ENCODE data around the gene RNF113A.

RNF113A gene

DNA sequence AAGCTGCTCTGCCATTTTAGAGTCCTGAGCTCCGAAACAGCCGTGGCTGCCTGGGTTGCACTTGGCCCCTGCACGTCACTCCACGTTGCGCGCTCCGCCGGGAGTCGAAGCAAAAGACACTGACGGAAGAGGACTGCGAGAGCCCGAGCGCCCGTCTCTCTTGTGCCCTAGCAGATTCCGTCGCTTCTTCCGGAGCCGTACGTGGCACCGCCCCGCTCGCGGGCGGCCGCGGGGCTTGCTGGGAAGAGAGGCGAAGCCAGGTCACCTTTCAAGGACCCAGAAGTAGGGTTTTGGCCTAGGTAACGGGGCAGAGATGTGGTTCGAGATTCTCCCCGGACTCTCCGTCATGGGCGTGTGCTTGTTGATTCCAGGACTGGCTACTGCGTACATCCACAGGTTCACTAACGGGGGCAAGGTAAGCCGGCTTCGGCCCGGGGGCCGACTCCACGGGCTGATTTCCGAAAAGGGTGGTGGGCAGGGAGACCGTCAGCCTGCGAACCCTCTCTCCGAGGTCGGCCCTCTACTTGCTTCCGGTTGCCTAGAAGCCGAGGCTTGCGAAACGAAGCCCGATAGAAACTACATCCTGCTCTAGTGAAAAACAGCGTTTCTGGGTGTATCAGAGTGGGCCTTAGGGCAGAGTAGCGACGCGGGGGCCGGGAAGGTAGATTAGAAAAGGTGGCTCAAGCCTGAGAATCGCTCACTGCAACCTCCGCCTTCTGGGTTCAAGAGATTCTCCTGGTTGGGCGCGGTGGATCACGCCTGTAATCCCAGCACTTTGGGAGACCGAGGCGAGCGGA, at the start of gene RNF113A, which contains the start of gene NDUFA1:
RNF113A (minus strand) TSS at position 135 of the 797 bp plus-strand sequence; CDS start at position 15, 120 bp downstream.
NDUFA1 (plus strand) TSS at position 234 of the 797 bp plus-strand sequence; CDS start at position 314, 80 bp downstream.
- peak; percentile 96 for ATAC-seq
- TF ChIP-seq ARNTL (CRISPR knock-in tag; IDR thresholded peaks at IDR 0.05; ENCODE audit: borderline replicate concordance, low read depth) (no peak), POU6F1 (CRISPR knock-in tag; IDR thresholded peaks at IDR 0.05; ENCODE audit: borderline replicate concordance, low read depth) (no peak), TSHZ2 (CRISPR knock-in tag; IDR thresholded peaks at IDR 0.05) (no peak), OSR1 (CRISPR knock-in tag; IDR thresholded peaks at IDR 0.05) (no peak), ZC3H10 (CRISPR knock-in tag; IDR thresholded peaks at IDR 0.05) (no peak), ESRRG (CRISPR knock-in tag; IDR thresholded peaks at IDR 0.05) (no peak)

DNA sequence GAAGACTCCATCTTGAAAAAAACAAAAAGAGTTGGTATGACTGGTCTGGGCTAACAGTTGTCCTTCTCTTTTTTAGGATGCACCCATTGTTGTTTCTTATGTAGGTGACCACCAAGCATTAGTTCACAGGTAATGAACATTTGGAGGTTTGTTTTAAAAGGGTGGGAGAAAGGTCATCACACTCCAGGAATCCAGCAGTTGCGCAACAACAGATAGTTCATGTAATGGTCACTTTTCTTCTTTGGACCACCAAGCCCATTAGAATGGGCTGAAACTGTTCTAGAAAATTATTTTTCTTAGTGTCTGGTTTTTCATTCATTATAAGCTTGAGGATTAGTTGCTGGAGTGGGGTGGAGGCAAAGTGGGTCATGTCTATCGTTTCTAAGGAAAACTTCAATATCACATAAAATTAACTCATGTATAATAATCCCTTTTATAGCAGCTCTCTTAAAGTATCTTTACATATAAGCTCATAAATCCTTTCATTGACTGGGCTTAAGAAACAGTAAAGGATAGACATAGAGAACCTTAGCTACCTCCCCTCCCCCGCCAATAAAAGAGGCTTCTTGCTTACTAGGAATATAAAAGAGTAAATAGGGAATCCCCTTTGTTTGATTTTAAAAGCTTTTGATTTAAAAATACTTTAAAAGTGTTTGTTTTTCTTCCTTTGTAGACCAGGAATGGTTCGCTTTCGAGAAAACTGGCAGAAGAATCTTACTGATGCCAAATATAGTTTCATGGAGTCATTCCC, 48.5 kb upstream of the RNF113A start:
- ATAC-seq = no peak
- no peak for TF ChIP-seq ESRRG (CRISPR knock-in tag; IDR thresholded peaks at IDR 0.05)
- no peak for TF ChIP-seq OSR1 (CRISPR knock-in tag; IDR thresholded peaks at IDR 0.05)
- TF ChIP-seq RARB (CRISPR knock-in tag; IDR thresholded peaks at IDR 0.05) = no peak
- no peak for TF ChIP-seq POU6F1 (CRISPR knock-in tag; IDR thresholded peaks at IDR 0.05; ENCODE audit: borderline replicate concordance, low read depth)
- no peak for TF ChIP-seq TCF4 (CRISPR knock-in tag; IDR thresholded peaks at IDR 0.05; ENCODE audit: borderline replicate concordance)
- TF ChIP-seq ZFP30 (CRISPR knock-in tag; IDR thresholded peaks at IDR 0.05) = no peak
- no peak for TF ChIP-seq ARNTL (CRISPR knock-in tag; IDR thresholded peaks at IDR 0.05; ENCODE audit: borderline replicate concordance, low read depth)
- no peak for TF ChIP-seq BACH2 (CRISPR knock-in tag; IDR thresholded peaks at IDR 0.05; ENCODE audit: borderline replicate concordance)
- no peak for TF ChIP-seq TSHZ2 (CRISPR knock-in tag; IDR thresholded peaks at IDR 0.05)
- no peak for TF ChIP-seq ZNF8 (CRISPR knock-in tag; IDR thresholded peaks at IDR 0.05)
- TF ChIP-seq ISL1 (CRISPR knock-in tag; IDR thresholded peaks at IDR 0.05) = no peak
- TF ChIP-seq CREB5 (CRISPR knock-in tag; IDR thresholded peaks at IDR 0.05; ENCODE audit: low read depth) = no peak
- no peak for TF ChIP-seq PPARA (CRISPR knock-in tag; IDR thresholded peaks at IDR 0.05; ENCODE audit: borderline replicate concordance)

DNA sequence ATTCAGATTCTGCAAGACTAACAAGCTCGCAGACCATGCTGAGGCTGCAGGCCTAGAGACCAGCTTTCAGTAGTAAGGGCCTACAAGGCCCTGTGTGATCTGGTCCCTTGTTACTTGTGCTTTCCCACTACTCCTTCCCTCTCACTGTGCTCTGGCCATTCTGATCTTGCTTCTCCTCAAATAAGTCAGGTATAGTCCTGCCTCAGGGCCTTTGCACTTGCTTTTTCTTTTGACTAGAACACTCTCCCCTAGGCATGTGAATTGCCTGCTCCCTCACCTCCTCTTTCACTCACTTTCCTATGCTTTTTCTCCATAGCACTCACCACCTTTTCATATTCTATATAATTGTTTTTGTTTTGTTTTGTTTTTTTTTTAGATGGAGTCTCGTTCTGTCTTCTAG, 46.3 kb upstream of the RNF113A start:
- TF ChIP-seq SNAI2 (CRISPR knock-in tag; IDR thresholded peaks at IDR 0.05) = no peak
- no peak for TF ChIP-seq POU6F1 (CRISPR knock-in tag; IDR thresholded peaks at IDR 0.05; ENCODE audit: borderline replicate concordance, low read depth)
- no peak for TF ChIP-seq CSDC2 (CRISPR knock-in tag; IDR thresholded peaks at IDR 0.05)
- no peak for TF ChIP-seq ZNF70 (CRISPR knock-in tag; IDR thresholded peaks at IDR 0.05)
- no peak for TF ChIP-seq ARNTL (CRISPR knock-in tag; IDR thresholded peaks at IDR 0.05; ENCODE audit: borderline replicate concordance, low read depth)
- TF ChIP-seq PPARA (CRISPR knock-in tag; IDR thresholded peaks at IDR 0.05; ENCODE audit: borderline replicate concordance) = no peak
- TF ChIP-seq GLIS3 (CRISPR knock-in tag; IDR thresholded peaks at IDR 0.05) = no peak
- TF ChIP-seq ZFP3 (CRISPR knock-in tag; IDR thresholded peaks at IDR 0.05) = no peak
- no peak for TF ChIP-seq ZNF8 (CRISPR knock-in tag; IDR thresholded peaks at IDR 0.05)
- TF ChIP-seq CSRNP3 (CRISPR knock-in tag; IDR thresholded peaks at IDR 0.05) = no peak
- no peak for TF ChIP-seq ISL1 (CRISPR knock-in tag; IDR thresholded peaks at IDR 0.05)
- TF ChIP-seq ZFP30 (CRISPR knock-in tag; IDR thresholded peaks at IDR 0.05) = no peak
- no peak for TF ChIP-seq ESRRG (CRISPR knock-in tag; IDR thresholded peaks at IDR 0.05)
- no peak for TF ChIP-seq OSR1 (CRISPR knock-in tag; IDR thresholded peaks at IDR 0.05)
- no peak for ATAC-seq

Measured in SK-N-SH treated with all-trans-retinoic acid at 6 μM for 48 hours (cell line).